SU-DHL-6 (cell line): ENCODE measurements around the gene STK33.

Experiments used
- H2AFZ ChIP-seq: fragments of 200-600 bp; sonication (generic); 2 replicates; pipeline ENCODE4 v1.6.1; 2014; ENCODE audit warnings: low read depth, mild to moderate bottlenecking, moderate library complexity, mixed read lengths, antibody characterized with exemption, low read length; ENCODE audit not compliant: severe bottlenecking
- H3F3A ChIP-seq: fragments of 200-600 bp; shearing (Covaris generic); 2 replicates; pipeline ENCODE4 v1.6.0; 2016; ENCODE audit warnings: antibody characterized with exemption, mild to moderate bottlenecking; ENCODE audit not compliant: insufficient read depth
- H3K27ac ChIP-seq: fragments of 200-600 bp; sonication (generic); 2 replicates; pipeline ENCODE4 v1.5.1; 2016; ENCODE audit warnings: low read depth, mild to moderate bottlenecking, low read length, moderate library complexity, mixed read lengths
- H3K27me3 ChIP-seq: fragments of 200-600 bp; sonication (generic), shearing (Covaris generic); 2 replicates; pipeline ENCODE4 v1.6.0; 2014; ENCODE audit warnings: mild to moderate bottlenecking, low read length
- H3K36me3 ChIP-seq: fragments of 200-600 bp; sonication (generic); 2 replicates; pipeline ENCODE4 v1.6.1; 2014; ENCODE audit warnings: mild to moderate bottlenecking, low read length, mixed read lengths
- H3K4me2 ChIP-seq: fragments of 300-600, 200-600 bp; shearing (Covaris generic), sonication (generic); 2 replicates; pipeline ENCODE4 v1.6.0; 2014; ENCODE audit warnings: low read length, low read depth, mild to moderate bottlenecking; ENCODE audit not compliant: poor library complexity, severe bottlenecking
- H3K4me3 ChIP-seq: fragments of 200-600 bp; sonication (generic); 2 replicates; pipeline ENCODE4 v1.5.1; 2014; ENCODE audit warnings: antibody characterized with exemption, low read length, mild to moderate bottlenecking, mixed read lengths; ENCODE audit not compliant: insufficient read depth, poor library complexity, severe bottlenecking
- H3K79me2 ChIP-seq: fragments of 200-600 bp; sonication (generic); 2 replicates; pipeline ENCODE4 v1.6.1; 2014; ENCODE audit warnings: mild to moderate bottlenecking, low read length, moderate library complexity; ENCODE audit not compliant: insufficient read depth
- H3K9ac ChIP-seq: fragments of 200-600 bp; sonication (generic); 2 replicates; pipeline ENCODE4 v1.7.0; 2014; ENCODE audit warnings: mild to moderate bottlenecking, low read length
- H3K9me2 ChIP-seq: fragments of 200-600 bp; sonication (generic); replicated peaks from 2 replicates; pipeline ENCODE4 v1.6.1; 2014; ENCODE audit warnings: low read length; ENCODE audit not compliant: insufficient read depth
- H3K9me3 ChIP-seq: fragments of 200-600 bp; sonication (generic); 2 replicates; pipeline ENCODE4 v1.6.1; 2014; ENCODE audit warnings: low read length, mixed read lengths; ENCODE audit not compliant: insufficient read depth
- H4K20me1 ChIP-seq: fragments of 200-600 bp; sonication (generic); 2 replicates; pipeline ENCODE4 v1.6.1; 2014; ENCODE audit warnings: low read depth, mild to moderate bottlenecking, antibody characterized with exemption, low read length, moderate library complexity, mixed read lengths
- EZH2phosphoT487 ChIP-seq: fragments of 200-600 bp; sonication (generic), shearing (Covaris generic); conservative IDR thresholded peaks from 2 replicates; pipeline ENCODE4 v1.6.1; 2018; ENCODE audit warnings: mild to moderate bottlenecking, antibody characterized with exemption, low read length, moderate library complexity, mixed read lengths
- TF ChIP-seq, protein P1 (sequence below): fragments of 200-600 bp; sonication (generic); IDR thresholded peaks from one replicate; pipeline ENCODE4 v1.5.1; 2017; ENCODE audit warnings: antibody characterized with exemption, mild to moderate bottlenecking, low read length, moderate library complexity; ENCODE audit not compliant: insufficient read depth, poor library complexity, severe bottlenecking

Gene STK33

GRCh38 chr11:8370812-8371515, 223.1 kb downstream of the STK33 start:
- Histone ChIP-seq H3K79me2 (no peaks in the 10 kb centered on the region), H3K27ac (no peak overlapping the region), H3K4me2 (no peak overlapping the region), H3K4me3 (no peak overlapping the region), H3K27me3 (no peaks in the 10 kb centered on the region), H3F3A (no peaks in the 10 kb centered on the region), H3K9me3 (no peaks in the 10 kb centered on the region), H3K36me3 (no peaks in the 10 kb centered on the region), H3K9ac (no peak overlapping the region), H2AFZ (no peak overlapping the region), H3K9me2 (no peaks in the 10 kb centered on the region), H4K20me1 (no peaks in the 10 kb centered on the region)
- TF ChIP-seq, protein P1, sequence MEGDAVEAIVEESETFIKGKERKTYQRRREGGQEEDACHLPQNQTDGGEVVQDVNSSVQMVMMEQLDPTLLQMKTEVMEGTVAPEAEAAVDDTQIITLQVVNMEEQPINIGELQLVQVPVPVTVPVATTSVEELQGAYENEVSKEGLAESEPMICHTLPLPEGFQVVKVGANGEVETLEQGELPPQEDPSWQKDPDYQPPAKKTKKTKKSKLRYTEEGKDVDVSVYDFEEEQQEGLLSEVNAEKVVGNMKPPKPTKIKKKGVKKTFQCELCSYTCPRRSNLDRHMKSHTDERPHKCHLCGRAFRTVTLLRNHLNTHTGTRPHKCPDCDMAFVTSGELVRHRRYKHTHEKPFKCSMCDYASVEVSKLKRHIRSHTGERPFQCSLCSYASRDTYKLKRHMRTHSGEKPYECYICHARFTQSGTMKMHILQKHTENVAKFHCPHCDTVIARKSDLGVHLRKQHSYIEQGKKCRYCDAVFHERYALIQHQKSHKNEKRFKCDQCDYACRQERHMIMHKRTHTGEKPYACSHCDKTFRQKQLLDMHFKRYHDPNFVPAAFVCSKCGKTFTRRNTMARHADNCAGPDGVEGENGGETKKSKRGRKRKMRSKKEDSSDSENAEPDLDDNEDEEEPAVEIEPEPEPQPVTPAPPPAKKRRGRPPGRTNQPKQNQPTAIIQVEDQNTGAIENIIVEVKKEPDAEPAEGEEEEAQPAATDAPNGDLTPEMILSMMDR: no peak
- TF ChIP-seq EZH2phosphoT487: no peak

- Histone ChIP-seq H3K9me2 (no peaks in the 10 kb centered on the region), H3K79me2 (no peaks in the 10 kb centered on the region), H3K4me3 (no peak overlapping the region), H4K20me1 (no peaks in the 10 kb centered on the region), H2AFZ (no peak overlapping the region), H3K27me3 (no peaks in the 10 kb centered on the region), H3K27ac (no peak overlapping the region), H3K9me3 (no peaks in the 10 kb centered on the region), H3K9ac (no peak overlapping the region), H3K36me3 (no peaks in the 10 kb centered on the region), H3F3A (no peaks in the 10 kb centered on the region), H3K4me2 (no peak overlapping the region)
- TF ChIP-seq, protein P1: no peak
- TF ChIP-seq EZH2phosphoT487: no peak
These were observed 224.3 kb downstream of the STK33 start for GRCh38 chr11:8369592-8370205.

DNA sequence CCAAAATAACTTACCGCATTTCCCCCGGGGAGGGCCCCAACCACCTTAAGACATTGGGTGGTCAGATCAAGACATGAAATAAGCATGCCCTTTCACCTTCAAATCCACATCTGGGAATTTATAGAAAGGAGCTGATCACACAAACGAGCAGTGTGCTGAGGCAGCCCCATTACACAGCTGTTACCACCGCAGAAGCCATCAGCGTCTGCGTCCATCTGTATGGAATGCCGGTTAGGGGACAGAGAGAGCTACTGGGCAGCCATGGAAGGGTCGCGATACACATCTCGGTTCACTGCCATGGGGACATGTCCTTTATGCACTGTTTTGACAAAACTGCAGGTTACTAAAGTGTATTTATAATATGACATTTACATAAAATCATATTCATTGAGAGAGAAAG, 225.3 kb downstream of the STK33 start:
- H3K9me2 ChIP-seq: no peaks in the 10 kb centered on the region
- no peak overlapping the region for H3K27ac ChIP-seq
- no peaks in the 10 kb centered on the region for H4K20me1 ChIP-seq
- no peaks in the 10 kb centered on the region for H3F3A ChIP-seq
- H3K4me2 ChIP-seq: no peak overlapping the region
- TF ChIP-seq, protein P1: no peak
- TF ChIP-seq EZH2phosphoT487: no peak
- H2AFZ ChIP-seq: no peak overlapping the region
- H3K79me2 ChIP-seq: no peaks in the 10 kb centered on the region
- no peaks in the 10 kb centered on the region for H3K36me3 ChIP-seq
- no peaks in the 10 kb centered on the region for H3K9me3 ChIP-seq
- no peak overlapping the region for H3K9ac ChIP-seq
- no peak overlapping the region for H3K4me3 ChIP-seq
- H3K27me3 ChIP-seq: no peaks in the 10 kb centered on the region
